Brain microvascular endothelial cell (primary cell): Measurements from ENCODE around the gene MGMT.

ENCODE experiments used
- DNase-seq: peaks from one replicate; pipeline ENCODE4 v3.0.0-alpha.2; 2020
- H3K27ac ChIP-seq: fragments of 250-450 bp; sonication (Bioruptor Pico); 2 replicates; pipeline ENCODE4 v1.5.1; 2020; ENCODE audit warnings: mild to moderate bottlenecking, moderate library complexity
- H3K27me3 ChIP-seq: fragments of 250-450 bp; sonication (Bioruptor Pico); replicated peaks from 2 replicates; pipeline ENCODE4 v1.5.1; 2020; ENCODE audit warnings: mild to moderate bottlenecking
- H3K36me3 ChIP-seq: fragments of 250-450 bp; sonication (Bioruptor Pico); replicated peaks from 2 replicates; pipeline ENCODE4 v1.5.1; 2020; ENCODE audit warnings: mild to moderate bottlenecking
- H3K4me3 ChIP-seq: 2 replicates; pipeline ENCODE4 v1.5.1; 2011; ENCODE audit warnings: low read depth, mild to moderate bottlenecking, control low read depth, low read length, moderate library complexity
- CTCF ChIP-seq: IDR thresholded peaks from 2 replicates; pipeline ENCODE4 v1.5.1; 2011; ENCODE audit warnings: low read depth, mild to moderate bottlenecking, moderate library complexity, low read length, control low read depth, inconsistent platforms; ENCODE audit errors: missing control alignments
- in situ Hi-C: cut with HindIII; loops from 2 replicates; pipeline ENCODE4 v1.10.0; 2017; ENCODE audit warnings: low sequenced_read_pairs, low pct_ligation_motif_present

The MGMT gene

GRCh38 chr10:129770286-129770685 lies 303.2 kb downstream of the MGMT start:
- TF ChIP-seq CTCF, result no peak
- Histone ChIP-seq H3K27me3 (no peaks in the 10 kb centered on the region), H3K27ac (no peak overlapping the region), H3K4me3 (no peak overlapping the region), H3K36me3 (no peaks in the 10 kb centered on the region)
- in situ Hi-C loops, result no loop called here
- no peak for DNase-seq

- no peak for TF ChIP-seq CTCF
- in situ Hi-C loops, result no loop called here
- no peaks in the 10 kb centered on the region for H3K36me3 ChIP-seq
- H3K27ac ChIP-seq, result no peak overlapping the region
- no peak overlapping the region for H3K4me3 ChIP-seq
- no peak for DNase-seq
- no peaks in the 10 kb centered on the region for H3K27me3 ChIP-seq
Observed at GRCh38 chr10:129771024-129771423, 304.0 kb downstream of the MGMT start.

- Histone ChIP-seq H3K27ac (no peak overlapping the region), H3K36me3 (no peaks in the 10 kb centered on the region), H3K4me3 (no peak overlapping the region), H3K27me3 (no peaks in the 10 kb centered on the region)
- in situ Hi-C loops, result no loop called here
- no peak for DNase-seq
- no peak for TF ChIP-seq CTCF
Observed at GRCh38 chr10:129771576-129771975, 304.5 kb downstream of the MGMT start.

- in situ Hi-C loops, result no loop called here
- no peak for DNase-seq
- Histone ChIP-seq H3K27me3 (no peaks in the 10 kb centered on the region), H3K27ac (no peak overlapping the region), H3K4me3 (no peak overlapping the region), H3K36me3 (no peaks in the 10 kb centered on the region)
- no peak for TF ChIP-seq CTCF
Observed at GRCh38 chr10:129771991-129772431, 305.0 kb downstream of the MGMT start.

GRCh38 chr10:129772468-129773358 lies 305.7 kb downstream of the MGMT start:
- in situ Hi-C loops, result no loop called here
- Histone ChIP-seq H3K36me3 (no peaks in the 10 kb centered on the region), H3K27ac (no peak overlapping the region), H3K27me3 (no peaks in the 10 kb centered on the region), H3K4me3 (no peak overlapping the region)
- no peak for TF ChIP-seq CTCF
- no peak for DNase-seq
